Coronary artery (tissue), 2 donors: ENCODE results near the gene MYO7A.
"Not testable (repeated sequence)": the region's sequence is repeated elsewhere in the genome, so short reads cannot be mapped to it uniquely, and the experiment has no call there.

Experiments
- DNase-seq: peaks from one replicate; pipeline ENCODE4 v3.0.0-alpha.2; 2017; ENCODE audit warnings: low spot score
- H3K27ac ChIP-seq, 2 donors: fragments of 200-600 bp; sonication (generic); one replicate each; pipeline ENCODE4 v1.5.1; 2016 to 2019
- H3K4me3 ChIP-seq: fragments of 200-600 bp; sonication (generic); 2 replicates; pipeline ENCODE4 v1.5.1; 2016; ENCODE audit warnings: mild to moderate bottlenecking, moderate library complexity
- CTCF ChIP-seq: fragments of 200-600 bp; sonication (generic); IDR thresholded peaks from one replicate; pipeline ENCODE4 v1.5.1; 2019; ENCODE audit warnings: antibody characterized with exemption

Gene MYO7A

GRCh38 chr11:77093987-77094840 is 33.8 kb upstream of the MYO7A start:
- DNase-seq = no peak

GRCh38 chr11:77094841-77095365 is 33.1 kb upstream of the MYO7A start:
- Histone ChIP-seq H3K4me3 (no peak overlapping the region), H3K27ac (no peak overlapping the region)
- TF ChIP-seq CTCF = no peak
- DNase-seq = no peak

More at GRCh38 chr11:77093987-77094840, 33.8 kb upstream of the MYO7A start:
- no peak overlapping the region for H3K27ac ChIP-seq
- no peak for TF ChIP-seq CTCF
- H3K4me3 ChIP-seq = no peak overlapping the region

GRCh38 chr11:77095551-77096490 is 32.2 kb upstream of the MYO7A start:
- no peak for TF ChIP-seq CTCF
- Histone ChIP-seq H3K4me3 (no peak overlapping the region), H3K27ac (no peak overlapping the region)
- DNase-seq = no peak

- Histone ChIP-seq H3K27ac (no peak overlapping the region), H3K4me3 (no peak overlapping the region)
- no peak for DNase-seq
- TF ChIP-seq CTCF = no peak
Measured at GRCh38 chr11:77096591-77097019, 31.4 kb upstream of the MYO7A start.

GRCh38 chr11:77097180-77097579 is 30.9 kb upstream of the MYO7A start:
- H3K27ac ChIP-seq, DNase-seq, H3K4me3 ChIP-seq: not testable (repeated sequence)

GRCh38 chr11:77100166-77101042 is 27.6 kb upstream of the MYO7A start:
- Histone ChIP-seq H3K27ac (no peak overlapping the region), H3K4me3 (no peak overlapping the region)
- DNase-seq = no peak
- TF ChIP-seq CTCF = no peak
